ENCODE data around the gene ERN1. TPM values are rescaled to one million over a fixed set of nuclear protein-coding genes. Genes with fewer than 3 reads are reported as not detected.

The ERN1 gene
- total and polyA plus RNA-seq, 2 of the 8 experiments (the other 6 are each of a cell fraction or from before 2014, with no cell fraction given), result 1.8 to 3.9 TPM

DNA sequence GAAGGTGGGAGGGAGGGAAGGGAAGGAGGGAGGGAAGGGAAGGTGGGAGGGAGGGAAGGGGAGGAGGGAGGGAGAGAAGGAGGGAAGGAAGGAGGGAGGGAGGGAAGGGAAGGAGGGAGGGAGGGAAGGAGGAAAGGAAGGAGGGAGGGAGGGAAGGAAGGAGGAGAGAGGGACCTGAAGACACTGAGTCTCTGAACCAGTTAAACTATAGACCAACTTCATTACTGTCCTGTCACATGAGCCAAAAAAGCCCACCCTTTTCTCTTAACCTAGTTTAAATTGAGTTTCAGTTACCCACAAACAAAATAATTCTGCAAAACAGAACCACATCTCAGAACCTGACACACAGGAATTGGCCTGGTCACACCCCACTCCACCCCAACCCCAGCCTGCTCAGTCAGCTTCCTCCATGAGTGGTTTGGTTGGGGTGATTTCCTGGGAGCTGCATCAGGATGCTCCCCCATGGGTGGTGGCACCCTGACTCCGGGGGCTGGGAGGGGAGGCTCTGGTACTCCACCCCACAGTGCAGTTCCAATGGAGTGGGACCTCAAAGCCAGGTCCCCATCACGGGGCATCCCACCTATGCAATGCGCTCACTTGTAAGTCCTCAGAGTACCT, 136.5 kb downstream of the ERN1 start:
- DNase-seq (ENCODE audit: low read depth in 1 of 2, low spot score in 2 of 2), result no peak
- no peak overlapping the region for H2BK5ac ChIP-seq (ENCODE audit: low read depth, low read length)
- no peaks in the 10 kb centered on the region for H3K9me3 ChIP-seq (ENCODE audit: insufficient read depth in 2 of 2, low read depth in 1 of 2, low read length in 1 of 2)
- CTCF ChIA-PET (ENCODE audit: partially characterized antibody), result interaction anchor here (0.6 to 6.5 kb wide), 14 partner anchors 12 to 110 kb away, joined by 3 to 67 read pairs (median 4); partner anchors contain the start of genes CSHL1 and GH1
- H4K20me1 ChIP-seq (replicated peaks in 1 of 2; ENCODE audit: control insufficient read depth in 1 of 2, insufficient read depth in 2 of 2, low read length in 2 of 2), result no peaks in the 10 kb centered on the region
- POLR2A ChIA-PET (ENCODE audit: partially characterized antibody), result interaction anchor here (0.8 to 1.8 kb wide), 3 partner anchors 11 to 155 kb away, joined by 3 to 4 read pairs (median 4); no protein-coding TSS in a partner anchor
- no peak overlapping the region for H2BK12ac ChIP-seq (ENCODE audit: low read depth, low read length)
- H3K4me1 ChIP-seq (replicated peaks in 1 of 4; ENCODE audit: control insufficient read depth in 3 of 4, insufficient read depth in 4 of 4, low read length in 3 of 4), result peaks cover 5 to 23% (median 12%) of the 10 kb centered on the region in 4 experiments
- no peak overlapping the region for H2BK15ac ChIP-seq (ENCODE audit: low read length)
- WGBS, 2 experiments (ENCODE audit: extremely low coverage in 1 of 2, insufficient coverage in 1 of 2, insufficient read length in 1 of 2, insufficient replicate concordance in 2 of 2, low coverage in 1 of 2, low lambda C conversion rate in 2 of 2, missing lambda C conversion rate in 1 of 2), result 87% methylated on average over 3 of the region's 3 CpGs; no CpG with 5 or more reads in 1 of the 2 experiments
- H2AFZ ChIP-seq (ENCODE audit: low read length), result no peak overlapping the region
- H3K23ac ChIP-seq (ENCODE audit: insufficient read length), result no peak overlapping the region
- H3K27me3 ChIP-seq (replicated peaks in 1 of 4; ENCODE audit: control insufficient read depth in 3 of 4, extremely low read depth in 1 of 4, insufficient read depth in 3 of 4, low read length in 3 of 4), result peaks cover 0 to 14% (median 10%) of the 10 kb centered on the region in 4 experiments; a peak in 4 of 7 replicates
- H3K4ac ChIP-seq (replicated peaks; ENCODE audit: insufficient read length, low read depth, low read length), result no peak overlapping the region
- H3K9ac ChIP-seq (replicated peaks in 1 of 4; ENCODE audit: extremely low read depth in 1 of 4, low read depth in 3 of 4, low read length in 3 of 4), result no peak overlapping the region
- H3K79me2 ChIP-seq (ENCODE audit: control insufficient read depth in 1 of 2, insufficient read depth in 2 of 2, low read length in 2 of 2), result no peaks in the 10 kb centered on the region
- H3K14ac ChIP-seq (ENCODE audit: insufficient read length), result no peak overlapping the region
- no peak overlapping the region for H3K4me2 ChIP-seq (ENCODE audit: insufficient read depth in 1 of 2, low read depth in 2 of 2, low read length in 2 of 2)
- no peak overlapping the region; the same call in 1 of the 2 replicates for H2AK5ac ChIP-seq (ENCODE audit: low read depth, low read length)
- H3K56ac ChIP-seq (replicated peaks; ENCODE audit: insufficient read length, low read depth, low read length), result no peak overlapping the region
- no peak overlapping the region for H2BK20ac ChIP-seq (ENCODE audit: low read length)
- no peak overlapping the region for H4K5ac ChIP-seq (ENCODE audit: insufficient read length, low read depth, low read length)
- H3K36me3 ChIP-seq (ENCODE audit: control insufficient read depth in 2 of 4, insufficient read depth in 4 of 4, low read length in 3 of 4), result no peaks in the 10 kb centered on the region
- H3K18ac ChIP-seq (ENCODE audit: extremely low read depth, low read length), result no peak overlapping the region
- H3K23me2 ChIP-seq (ENCODE audit: low read depth, low read length), result peaks cover 4% of the 10 kb centered on the region; the same call in 1 of the 2 replicates
- no peaks in the 10 kb centered on the region for H3K79me1 ChIP-seq (ENCODE audit: low read depth, low read length)
- H4K91ac ChIP-seq (replicated peaks; ENCODE audit: insufficient read length, low read length), result no peak overlapping the region
- no peak overlapping the region for H3K27ac ChIP-seq (ENCODE audit: low read depth, low read length)
- no peak overlapping the region for H2BK120ac ChIP-seq (replicated peaks; ENCODE audit: low read depth, low read length)
- H4K8ac ChIP-seq (ENCODE audit: extremely low read depth, insufficient read depth, low read length), result no peak overlapping the region
- FAIRE-seq, result no peak
- no peak overlapping the region for H3K4me3 ChIP-seq (ENCODE audit: extremely low read depth in 1 of 4, insufficient read depth in 2 of 4, low read depth in 3 of 4, low read length in 4 of 4)
- TF ChIP-seq CREB1 (IDR thresholded peaks at IDR 0.05), result no peak
- TF ChIP-seq HDAC6 (IDR thresholded peaks at IDR 0.05; ENCODE audit: low read depth, low read length), result no peak
- no peak for TF ChIP-seq CTBP2 (IDR thresholded peaks at IDR 0.05; ENCODE audit: borderline replicate concordance, insufficient read depth, insufficient read length, low read length)
- TF ChIP-seq ZNF274 (IDR thresholded peaks at IDR 0.05; ENCODE audit: borderline replicate concordance, extremely low read depth, low read length), result no peak
- TF ChIP-seq YY1 (IDR thresholded peaks at IDR 0.05; ENCODE audit: low read depth, low read length), result no peak
- TF ChIP-seq, protein P1, sequence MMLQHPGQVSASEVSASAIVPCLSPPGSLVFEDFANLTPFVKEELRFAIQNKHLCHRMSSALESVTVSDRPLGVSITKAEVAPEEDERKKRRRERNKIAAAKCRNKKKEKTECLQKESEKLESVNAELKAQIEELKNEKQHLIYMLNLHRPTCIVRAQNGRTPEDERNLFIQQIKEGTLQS (IDR thresholded peaks at IDR 0.05; ENCODE audit: insufficient read depth, low read depth, low read length), result no peak
- TF ChIP-seq POLR2A (IDR thresholded peaks at IDR 0.05; ENCODE audit: control extremely low read depth in 1 of 2, low read depth in 2 of 2, low read length in 2 of 2), result no peak
- no peak for TF ChIP-seq EGR1 (IDR thresholded peaks at IDR 0.05; ENCODE audit: borderline replicate concordance, low read depth, low read length)
- TF ChIP-seq, protein P2, sequence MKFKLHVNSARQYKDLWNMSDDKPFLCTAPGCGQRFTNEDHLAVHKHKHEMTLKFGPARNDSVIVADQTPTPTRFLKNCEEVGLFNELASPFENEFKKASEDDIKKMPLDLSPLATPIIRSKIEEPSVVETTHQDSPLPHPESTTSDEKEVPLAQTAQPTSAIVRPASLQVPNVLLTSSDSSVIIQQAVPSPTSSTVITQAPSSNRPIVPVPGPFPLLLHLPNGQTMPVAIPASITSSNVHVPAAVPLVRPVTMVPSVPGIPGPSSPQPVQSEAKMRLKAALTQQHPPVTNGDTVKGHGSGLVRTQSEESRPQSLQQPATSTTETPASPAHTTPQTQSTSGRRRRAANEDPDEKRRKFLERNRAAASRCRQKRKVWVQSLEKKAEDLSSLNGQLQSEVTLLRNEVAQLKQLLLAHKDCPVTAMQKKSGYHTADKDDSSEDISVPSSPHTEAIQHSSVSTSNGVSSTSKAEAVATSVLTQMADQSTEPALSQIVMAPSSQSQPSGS (IDR thresholded peaks at IDR 0.05; ENCODE audit: low read length), result no peak
- TF ChIP-seq SIRT6 (IDR thresholded peaks at IDR 0.05; ENCODE audit: low read length), result no peak
- TF ChIP-seq MAFK (IDR thresholded peaks at IDR 0.05; ENCODE audit: low read depth, low read length), result no peak
